ENCODE results near the gene NUDT19.
"Not testable (repeated sequence)": the region's sequence is repeated elsewhere in the genome, so short reads cannot be mapped to it uniquely, and the experiment has no call there.

Gene NUDT19

DNA sequence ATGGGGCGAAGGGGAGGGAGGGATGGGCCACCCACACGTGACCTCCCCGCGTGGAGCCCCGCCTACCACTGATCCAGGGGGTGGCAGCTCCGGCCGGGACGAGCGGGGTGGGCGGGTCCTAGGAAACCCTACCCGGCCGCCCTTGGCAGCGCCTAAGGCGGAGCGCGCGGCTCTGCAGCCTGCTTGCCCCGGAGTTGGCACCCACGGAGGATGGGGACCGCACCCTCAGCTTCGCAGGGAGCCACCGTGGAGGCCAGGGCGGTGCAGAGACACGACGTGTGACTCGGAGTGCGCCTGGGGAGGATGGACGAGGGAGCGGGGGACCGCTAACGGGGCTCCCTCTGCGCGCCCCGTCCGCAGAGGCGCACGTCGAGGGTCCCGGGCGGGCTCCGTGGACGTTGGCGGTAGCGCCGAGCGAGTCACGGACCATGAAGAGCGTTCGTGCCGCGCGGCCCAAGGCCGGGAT, 15.9 kb upstream of the NUDT19 start, which contains the start of gene RGS9BP:
TSS of gene RGS9BP (plus strand) at position 129 of the 466 bp plus-strand sequence. CDS start 416 bp downstream, outside the sequence.
- no peak for DNase-seq (ENCODE audit: low read depth)

DNA sequence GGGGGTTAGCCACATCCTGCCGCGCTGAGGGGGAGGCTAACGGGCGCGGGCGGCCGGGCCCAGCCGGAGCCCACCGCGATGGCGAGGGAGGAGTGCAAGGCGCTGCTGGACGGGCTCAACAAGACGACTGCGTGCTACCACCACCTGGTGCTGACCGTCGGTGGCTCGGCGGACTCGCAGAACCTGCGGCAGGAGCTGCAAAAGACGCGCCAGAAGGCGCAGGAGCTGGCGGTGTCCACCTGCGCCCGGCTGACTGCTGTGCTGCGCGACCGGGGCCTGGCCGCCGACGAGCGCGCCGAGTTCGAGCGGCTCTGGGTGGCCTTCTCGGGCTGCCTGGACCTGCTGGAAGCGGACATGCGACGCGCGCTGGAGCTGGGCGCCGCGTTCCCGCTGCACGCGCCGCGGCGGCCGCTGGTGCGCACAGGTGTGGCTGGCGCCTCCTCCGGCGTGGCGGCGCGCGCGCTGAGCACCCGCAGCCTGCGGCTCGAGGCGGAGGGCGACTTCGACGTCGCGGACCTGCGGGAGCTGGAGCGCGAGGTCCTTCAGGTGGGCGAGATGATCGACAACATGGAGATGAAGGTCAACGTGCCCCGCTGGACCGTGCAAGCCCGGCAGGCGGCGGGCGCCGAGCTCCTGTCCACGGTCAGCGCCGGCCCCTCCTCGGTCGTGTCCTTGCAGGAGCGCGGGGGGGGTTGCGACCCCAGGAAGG, 15.3 kb upstream of the NUDT19 start:
- no peak for DNase-seq (ENCODE audit: low read depth)

DNA sequence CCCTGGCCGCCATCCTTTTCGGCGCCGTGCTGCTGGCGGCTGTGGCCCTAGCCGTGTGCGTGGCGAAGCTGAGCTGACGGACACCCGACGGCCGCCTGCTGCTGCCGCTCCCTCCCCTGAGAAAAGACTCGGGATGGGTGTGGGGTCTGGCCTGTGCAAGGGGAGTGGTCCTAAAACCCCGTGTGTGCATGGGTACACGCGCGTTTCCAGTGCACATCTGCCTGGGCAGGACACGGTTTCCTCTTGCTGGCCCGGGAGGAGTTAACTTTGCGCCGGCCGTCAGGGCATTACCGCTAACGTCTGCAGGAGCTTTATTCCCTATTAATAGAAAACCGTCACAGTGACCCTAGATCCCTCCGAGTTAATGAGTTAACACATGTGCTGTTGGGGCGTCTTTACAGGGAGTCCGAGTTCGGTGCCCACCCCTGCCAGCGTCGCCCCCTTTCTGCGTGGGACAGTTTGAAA, 14.7 kb upstream of the NUDT19 start:
- no peak for DNase-seq (ENCODE audit: low read depth)

DNA sequence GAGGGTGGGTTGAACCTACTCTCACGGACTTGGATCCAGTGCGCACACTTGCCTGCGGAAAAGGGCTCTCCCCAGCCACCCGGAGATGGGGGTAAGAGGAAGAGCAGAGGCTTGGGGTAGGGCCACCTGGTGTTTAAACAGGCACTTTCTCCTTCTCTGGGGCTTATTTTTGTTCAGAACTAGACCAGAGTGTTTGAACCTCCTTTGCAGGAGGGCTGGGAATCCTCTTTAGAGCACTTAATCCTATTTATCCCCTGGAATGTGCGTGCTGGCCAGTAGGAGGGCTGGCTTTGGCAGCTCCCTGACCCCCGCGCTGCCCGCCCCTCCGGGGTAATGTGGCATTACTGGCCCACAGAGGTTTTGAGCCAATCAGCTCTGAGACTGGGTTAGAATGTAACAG, 14.0 kb upstream of the NUDT19 start:
- no peak for DNase-seq (ENCODE audit: low read depth)

DNA sequence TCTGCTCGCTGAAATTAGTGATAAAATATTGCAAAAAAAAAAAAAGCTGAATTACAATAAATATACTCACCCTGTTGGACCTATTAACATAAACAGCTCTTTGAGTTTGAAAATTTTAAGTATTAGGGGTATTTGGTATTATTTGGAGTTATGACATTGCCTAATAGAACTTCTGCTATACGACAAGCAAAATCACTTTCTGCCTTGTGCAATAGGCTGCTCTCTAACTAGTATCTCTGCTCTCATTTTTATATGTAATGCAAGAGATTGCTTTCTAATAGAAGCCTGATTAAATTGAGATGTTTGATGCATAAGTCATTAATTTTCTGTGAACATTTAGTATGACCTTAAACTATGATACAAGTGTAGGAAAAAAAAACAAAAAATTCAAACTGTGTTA, 10.6 kb upstream of the NUDT19 start:
- no peak for DNase-seq (ENCODE audit: low read depth)

DNA sequence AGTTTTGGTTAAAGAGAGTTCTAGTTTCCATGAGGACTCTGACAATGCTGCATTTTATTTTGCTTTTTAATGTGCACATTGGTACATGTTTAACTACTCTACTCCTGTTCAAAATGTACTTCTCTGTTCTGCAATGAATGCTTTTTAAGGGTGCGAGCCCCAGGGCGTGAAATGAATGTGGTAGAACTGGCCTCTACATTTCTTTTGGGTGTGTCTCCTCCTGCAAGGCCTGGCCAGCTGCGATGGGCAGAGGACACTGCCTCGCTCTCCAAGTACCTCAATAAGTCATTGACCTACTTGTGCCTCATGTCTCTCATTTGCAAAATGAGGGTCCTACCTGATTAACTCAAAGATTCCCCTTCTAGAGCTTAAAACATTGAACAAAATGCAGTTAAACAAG, 9.3 kb upstream of the NUDT19 start:
- DNase-seq (ENCODE audit: low read depth): no peak

DNA sequence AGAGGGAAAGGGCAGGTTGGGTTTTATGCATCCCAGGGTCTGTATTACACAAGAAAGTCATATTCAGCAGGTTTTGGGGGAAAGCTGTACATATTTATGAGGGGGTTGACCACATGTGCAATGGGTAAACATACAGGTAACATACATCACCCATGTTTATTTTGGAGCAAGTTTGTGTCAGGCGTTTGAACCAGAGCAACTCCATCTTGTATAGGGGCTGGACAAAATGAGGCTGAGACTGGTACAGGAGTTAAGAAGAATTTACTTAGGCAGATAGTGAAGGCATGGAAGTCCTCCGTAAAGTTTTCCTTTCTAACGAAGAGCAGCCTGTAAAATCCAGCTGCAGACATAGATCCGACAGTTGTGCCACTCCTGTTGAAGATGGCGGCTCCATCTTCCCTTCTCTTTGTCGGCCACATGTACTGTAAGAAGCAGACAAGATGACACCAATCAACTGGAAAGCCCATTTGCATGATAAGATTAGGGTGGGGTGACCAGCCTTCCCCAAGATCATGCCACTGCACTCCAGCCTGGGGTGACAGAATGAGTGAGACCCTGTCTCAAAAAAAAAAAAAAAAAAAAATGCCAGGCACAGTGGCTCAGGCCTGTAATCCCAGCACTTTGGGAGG, 4.7 kb upstream of the NUDT19 start:
- DNase-seq (ENCODE audit: low read depth): no peak

DNA sequence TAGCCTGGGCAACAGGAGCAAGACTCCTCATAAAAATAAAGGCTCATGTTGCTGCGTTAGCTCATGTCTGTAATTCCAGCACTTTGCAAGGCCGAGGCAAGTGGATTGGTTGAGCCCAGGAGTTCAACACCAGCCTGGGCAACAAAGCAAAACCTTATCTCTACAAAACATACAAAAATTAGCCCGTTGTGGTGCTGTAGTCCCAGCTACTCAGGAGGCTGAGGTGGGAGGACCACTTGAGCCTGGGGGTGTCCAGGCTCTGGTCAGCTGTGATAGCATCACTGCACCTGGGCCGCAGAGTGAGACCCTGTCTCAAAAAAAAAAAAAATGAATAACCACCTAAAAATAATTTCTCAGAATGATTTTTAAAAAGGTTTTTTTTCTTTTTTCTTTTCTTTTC, 3.9 kb upstream of the NUDT19 start:
- DNase-seq (ENCODE audit: low read depth): no peak

DNA sequence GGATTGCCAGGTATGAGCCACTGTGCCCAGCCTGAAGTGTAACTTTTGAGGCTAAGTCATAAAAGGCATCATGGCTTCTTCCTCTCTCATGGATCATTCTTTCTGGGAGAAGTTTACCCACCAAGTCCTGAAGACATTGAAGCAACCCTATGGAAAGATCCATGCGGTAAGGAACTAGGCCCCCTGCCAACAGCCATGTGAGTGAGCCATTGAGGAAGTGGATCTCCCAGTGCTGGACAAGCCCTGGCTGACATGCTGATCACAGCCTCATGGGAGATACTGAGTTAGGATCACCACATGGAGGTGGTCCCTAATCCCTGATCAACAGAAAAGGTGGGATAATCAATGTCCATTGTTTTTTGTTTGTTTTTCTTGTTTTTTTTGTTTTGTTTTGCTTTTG, 3.3 kb upstream of the NUDT19 start:
- DNase-seq (ENCODE audit: low read depth): no peak

DNA sequence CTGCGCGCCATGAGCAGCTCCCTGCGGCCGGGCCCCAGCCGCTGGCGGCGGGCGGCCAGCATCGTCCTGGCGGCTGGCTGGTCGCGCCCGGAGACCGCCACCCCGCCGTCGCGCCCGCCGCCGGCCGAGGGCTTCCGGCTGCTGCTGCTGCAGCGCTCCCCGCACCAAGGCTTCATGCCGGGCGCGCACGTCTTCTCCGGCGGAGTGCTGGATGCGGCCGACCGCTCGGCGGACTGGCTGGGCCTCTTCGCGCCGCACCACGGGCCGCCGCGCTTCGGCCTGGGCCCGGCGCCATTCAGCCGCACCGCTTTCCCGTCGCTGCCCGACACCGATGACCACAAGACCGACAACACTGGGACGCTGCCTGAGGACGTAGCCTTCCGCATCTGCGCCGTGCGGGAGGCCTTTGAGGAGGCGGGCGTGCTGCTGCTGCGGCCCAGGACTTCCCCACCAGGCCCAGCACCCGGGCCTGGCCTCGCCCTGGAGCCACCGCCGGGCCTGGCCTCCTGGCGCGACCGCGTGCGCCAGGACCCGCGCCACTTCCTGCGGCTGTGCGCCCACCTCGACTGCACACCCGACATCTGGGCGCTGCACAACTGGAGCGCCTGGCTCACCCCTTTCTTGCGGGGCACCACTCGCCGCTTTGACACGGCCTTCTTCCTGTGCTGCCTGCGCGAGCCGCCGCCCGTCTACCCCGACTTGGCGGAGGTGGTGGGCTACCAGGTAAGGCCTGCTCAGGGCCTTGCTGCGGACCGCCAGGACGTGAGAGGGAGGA, 518 bp downstream of the NUDT19 start:
- no peak for DNase-seq (ENCODE audit: low read depth)

DNA sequence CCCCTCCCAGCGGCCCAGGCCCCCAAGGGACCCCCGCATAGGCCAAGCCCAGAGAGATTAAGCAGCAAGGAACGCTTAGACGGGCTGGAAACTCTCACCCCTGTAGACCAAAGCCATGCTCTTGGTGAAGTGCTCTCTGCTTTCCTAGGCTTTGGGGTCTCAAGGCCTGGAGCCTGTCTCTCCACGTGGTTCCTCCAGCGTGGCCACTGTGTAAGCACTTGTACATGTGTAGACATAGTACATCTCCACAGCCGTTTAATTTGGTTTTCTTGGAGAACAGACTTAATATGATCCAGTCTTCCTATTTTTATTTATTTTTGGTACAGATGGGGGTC, 1.1 kb downstream of the NUDT19 start:
- no peak for DNase-seq (ENCODE audit: low read depth)

DNA sequence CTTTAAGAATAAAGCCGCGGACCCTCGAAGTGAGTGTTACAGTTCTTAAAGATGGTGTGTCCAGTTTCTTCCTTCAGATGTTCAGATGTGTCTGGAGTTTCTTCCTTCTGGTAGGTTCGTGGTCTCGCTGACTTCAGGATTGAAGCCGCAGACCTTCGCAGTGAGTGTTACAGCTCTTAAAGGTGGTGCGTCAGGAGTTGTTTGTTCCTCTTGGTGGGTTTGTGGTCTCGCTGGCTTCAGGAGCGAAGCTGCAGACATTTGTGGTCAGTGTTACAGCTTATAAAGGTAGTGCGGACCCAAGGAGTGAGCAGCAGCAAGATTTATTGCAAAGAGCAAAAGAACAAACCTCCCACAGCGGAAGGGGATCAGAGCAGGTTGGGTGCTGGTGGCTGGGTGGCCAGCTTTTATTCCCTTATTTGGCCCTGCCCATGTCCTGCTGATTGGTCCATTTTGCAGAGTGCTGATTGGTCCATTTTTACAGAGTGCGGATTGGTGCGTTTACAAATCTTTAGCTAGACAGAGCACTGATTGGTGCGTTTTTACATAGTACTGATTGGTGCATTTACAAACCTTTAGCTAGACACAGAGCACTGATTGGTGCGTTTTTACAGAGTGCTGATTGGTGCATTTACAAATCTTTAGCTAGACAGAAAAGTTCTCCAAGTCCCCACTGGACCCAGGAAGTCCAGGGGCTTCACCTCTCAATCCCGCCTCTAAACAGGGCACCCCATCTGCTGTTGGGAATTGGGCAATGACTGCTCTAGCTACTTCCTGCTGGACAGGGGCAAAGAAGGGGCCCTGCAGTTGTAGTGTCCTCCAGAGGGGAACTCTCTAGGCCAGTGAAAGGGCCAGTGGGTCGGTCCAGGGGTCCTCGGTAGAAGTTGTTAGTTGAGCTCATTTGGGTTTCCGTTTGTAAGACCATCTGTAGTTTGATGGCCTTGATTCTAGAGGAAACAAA, 1.8 kb downstream of the NUDT19 start:
- DNase-seq (ENCODE audit: low read depth): not testable (repeated sequence)

DNA sequence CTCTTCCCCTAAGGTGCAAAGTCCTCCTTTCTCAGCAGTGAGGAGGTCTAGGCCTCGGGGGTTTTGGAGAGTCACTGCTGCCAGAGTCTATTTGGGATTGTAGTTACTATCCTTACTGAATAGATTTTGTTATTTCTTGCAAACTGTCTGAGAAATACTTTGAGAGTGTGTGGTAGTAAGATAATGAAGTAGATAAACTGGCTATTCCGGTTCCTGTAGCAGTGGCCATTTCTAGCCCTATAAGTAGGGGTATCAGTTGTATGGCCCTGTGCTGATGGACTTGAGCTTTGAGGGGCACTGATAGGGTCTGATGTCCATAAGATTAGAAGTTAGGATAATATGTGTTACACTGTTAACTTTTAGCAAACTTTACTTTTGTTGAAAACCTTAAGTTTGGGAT, 2.7 kb downstream of the NUDT19 start:
- not testable (repeated sequence) for DNase-seq (ENCODE audit: low read depth)

DNA sequence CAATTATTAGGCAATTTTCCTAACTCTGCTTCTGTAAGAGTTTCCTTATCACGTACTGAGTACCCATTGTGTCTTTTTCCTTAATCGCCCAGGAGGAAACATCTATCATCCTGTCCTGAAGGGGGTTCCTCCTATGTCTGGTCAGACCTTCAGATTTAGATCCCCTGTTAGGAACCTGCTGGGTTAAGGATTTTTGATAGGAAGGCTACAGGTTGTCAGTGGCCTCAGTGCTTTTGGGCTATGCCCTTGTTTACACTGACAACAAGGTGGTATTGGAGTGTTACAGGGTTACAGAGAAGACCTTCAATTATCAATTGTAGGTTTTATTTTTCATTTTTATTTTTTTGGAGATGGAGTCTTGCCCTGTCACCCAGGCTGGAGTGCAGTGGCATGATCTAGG, 3.2 kb downstream of the NUDT19 start:
- not testable (repeated sequence) for DNase-seq (ENCODE audit: low read depth)

DNA sequence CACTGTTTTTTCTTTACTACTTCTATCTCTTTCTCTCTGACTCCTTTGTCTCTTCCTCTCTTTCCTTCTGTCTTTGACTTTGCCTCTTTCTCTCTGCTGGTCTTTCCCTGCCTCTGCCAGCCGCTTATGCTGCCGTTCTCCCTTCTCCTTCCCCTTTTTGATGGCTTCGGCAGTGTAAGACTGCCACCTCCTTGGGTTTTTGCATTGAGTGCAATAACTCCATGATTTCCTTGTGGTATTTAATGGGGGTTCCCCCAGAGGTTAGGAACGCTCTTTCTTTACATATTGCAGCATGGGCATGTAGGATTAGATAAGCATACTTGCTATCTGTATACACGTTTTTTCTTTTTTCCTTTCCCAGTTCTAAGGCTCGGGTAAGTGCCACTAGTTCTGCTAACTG, 3.9 kb downstream of the NUDT19 start:
- not testable (repeated sequence) for DNase-seq (ENCODE audit: low read depth)

DNA sequence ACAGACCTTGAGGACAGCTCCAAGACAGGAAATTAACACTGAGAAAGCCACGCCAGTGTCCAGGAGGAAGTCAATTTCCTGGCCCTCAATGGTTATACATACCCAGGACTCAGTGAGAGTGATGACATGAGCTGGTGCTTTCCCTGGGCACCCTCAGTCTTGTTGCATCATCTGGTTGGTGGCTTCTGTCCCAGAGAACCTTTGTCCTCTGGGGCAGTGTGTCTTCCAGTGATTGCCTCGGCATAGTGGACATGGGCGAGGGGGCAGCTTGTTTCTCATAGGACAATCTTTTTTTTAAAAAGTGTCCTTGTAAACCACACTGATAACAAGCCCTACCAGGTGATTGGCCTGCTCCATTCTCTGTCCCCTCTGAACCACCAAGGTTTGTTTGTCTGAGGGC, 5.2 kb downstream of the NUDT19 start:
- DNase-seq (ENCODE audit: low read depth): not testable (repeated sequence)

DNA sequence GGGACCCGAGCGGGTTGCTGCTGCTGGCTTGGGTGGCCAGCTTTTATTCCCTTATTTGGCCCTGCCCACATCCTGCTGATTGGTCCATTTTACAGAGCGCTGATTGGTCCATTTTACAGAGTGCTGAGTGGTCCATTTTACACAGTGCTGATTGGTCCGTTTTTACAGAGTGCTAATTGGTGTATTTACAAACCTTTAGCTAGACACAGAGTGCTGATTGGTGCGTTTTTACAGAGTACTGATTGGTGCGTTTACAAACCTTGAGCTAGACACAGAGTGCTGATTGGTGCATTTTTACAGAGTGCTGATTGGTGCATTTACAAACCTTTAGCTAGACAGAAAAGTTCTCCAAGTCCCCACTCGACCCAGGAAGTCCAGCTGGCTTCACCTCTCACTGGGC, 8.5 kb downstream of the NUDT19 start:
- not testable (repeated sequence) for DNase-seq (ENCODE audit: low read depth)

DNA sequence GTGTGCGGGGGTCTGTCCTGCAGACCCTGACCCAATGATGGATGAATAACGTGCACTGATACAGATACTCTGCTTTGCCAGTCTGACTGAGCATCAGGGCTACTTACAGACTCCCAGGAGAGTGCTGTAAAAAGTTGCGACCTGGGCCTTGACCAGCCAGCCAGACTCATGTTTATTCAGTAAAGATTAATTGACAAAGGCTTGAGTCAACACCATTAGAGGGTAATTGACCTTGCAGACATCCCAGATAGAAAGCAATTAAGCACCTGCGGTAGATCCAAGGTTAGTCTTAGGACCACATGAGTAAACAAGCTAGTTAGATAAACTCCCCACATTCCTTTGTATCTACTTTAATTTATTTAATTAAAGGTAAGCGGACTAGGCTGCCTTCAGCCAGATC, 10.4 kb downstream of the NUDT19 start:
- DNase-seq (ENCODE audit: low read depth): no peak

DNA sequence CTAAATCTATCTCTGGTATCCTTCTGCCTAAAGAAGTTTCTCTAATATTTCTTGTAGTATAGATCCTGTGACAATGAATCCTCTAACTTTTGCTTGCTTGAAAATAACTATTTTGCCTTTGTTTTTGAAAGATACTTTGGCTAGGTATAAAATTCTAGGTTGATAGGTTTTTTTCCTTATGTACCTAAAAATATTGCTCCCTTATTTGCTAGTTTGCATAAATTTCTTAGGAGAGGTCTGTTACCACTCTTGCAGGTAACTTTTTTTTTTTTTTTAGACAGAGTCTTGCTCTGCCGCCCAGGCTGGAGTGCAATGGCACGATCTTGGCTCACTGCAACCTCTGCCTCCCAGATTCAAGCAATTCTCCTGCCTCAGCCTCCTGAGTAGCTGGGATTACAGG, 12.4 kb downstream of the NUDT19 start:
- DNase-seq (ENCODE audit: low read depth): not testable (repeated sequence)

DNA sequence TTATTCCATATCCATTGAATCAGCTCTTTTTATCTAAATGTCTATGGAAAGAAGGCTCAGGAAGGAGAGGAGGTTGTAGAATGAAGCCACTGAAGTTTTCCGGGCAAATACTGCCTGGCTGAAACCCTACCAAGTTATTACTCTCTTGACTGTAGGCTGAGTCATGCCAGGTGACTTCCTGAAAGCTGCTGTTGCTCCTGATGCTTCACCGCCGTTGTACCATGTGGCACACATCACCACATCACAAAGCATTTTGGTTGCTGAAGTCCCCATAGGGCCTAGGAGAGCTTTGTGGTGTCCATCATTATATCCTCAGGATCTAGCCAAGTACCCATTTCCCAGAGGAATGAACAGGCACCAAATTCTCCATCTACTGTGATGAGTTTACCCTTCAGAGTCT, 16.8 kb downstream of the NUDT19 start:
- no peak for DNase-seq (ENCODE audit: low read depth)

DNA sequence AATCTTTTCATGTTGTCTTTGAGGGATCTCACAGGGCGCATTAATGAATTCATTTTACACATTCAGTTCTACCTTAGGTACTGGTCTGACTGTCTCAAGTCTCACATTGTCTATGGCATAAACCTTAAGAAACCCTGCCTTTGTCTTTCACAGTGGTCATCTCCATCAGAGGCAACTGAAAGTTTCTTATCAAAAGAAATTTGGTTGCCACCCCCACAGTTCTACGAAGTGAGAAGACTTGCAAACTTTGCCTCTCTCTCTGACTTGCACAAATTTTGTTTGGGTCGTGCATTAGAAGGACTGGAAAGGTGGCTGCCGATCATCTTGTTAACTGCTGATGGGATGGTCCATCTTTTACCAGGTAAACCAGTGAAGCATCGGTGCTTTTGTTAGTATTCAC, 17.4 kb downstream of the NUDT19 start:
- DNase-seq (ENCODE audit: low read depth): no peak

DNA sequence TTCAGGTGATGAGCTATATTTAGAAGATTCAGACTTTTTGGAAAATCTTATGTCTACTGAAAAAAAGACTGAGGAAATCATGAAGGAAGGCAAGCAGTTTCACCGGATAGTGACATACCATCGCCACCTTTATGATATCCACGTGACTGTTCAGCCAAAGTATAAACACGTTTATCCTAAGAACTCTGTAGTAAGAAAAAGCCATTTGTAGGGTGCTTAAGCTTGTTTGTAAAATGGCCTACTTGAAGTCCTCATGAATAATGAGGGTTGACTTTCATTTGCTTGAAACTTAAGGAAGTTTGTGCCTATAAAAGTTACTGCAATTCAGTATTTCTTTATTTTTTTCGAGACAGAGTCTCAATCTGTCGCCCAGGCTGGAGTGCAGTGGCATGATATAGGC, 20.1 kb downstream of the NUDT19 start:
- no peak for DNase-seq (ENCODE audit: low read depth)

All from stimulated activated CD8-positive, alpha-beta memory T cell treated with anti-CD3 and anti-CD28 coated beads, Interleukin-15, amount 100 ng/mL, for 24 hours (primary cell).